SHP77 treated with DMSO at 0.1 percent for 48 hours (cell line): ENCODE results near the gene TCF12.

Source experiments
- DNase-seq: peaks from one replicate; lab custom pipeline; 2025; lab: John Stamatoyannopoulos, UW

The TCF12 gene

GRCh38 chr15:57339321-57339720 is 420.9 kb downstream of the TCF12 start:
- DNase-seq = no peak
